Neural cell (in vitro differentiated cells): ENCODE results near the gene DPEP1.

Source experiments
- EP300 ChIP-seq: fragments of 450-650 bp; conservative IDR thresholded peaks from 2 replicates; pipeline ENCODE4 v1.6.1; 2014; ENCODE audit warnings: antibody characterized with exemption, mild to moderate bottlenecking, moderate library complexity; ENCODE audit not compliant: poor library complexity, severe bottlenecking
- EZH2 ChIP-seq: fragments of 200-600, 300-800 bp; shearing (Covaris generic), sonication (generic); IDR thresholded peaks from 2 replicates; pipeline ENCODE4 v1.6.1; 2014; ENCODE audit warnings: antibody characterized with exemption, low read length, borderline replicate concordance, mild to moderate bottlenecking; ENCODE audit not compliant: insufficient read depth, poor library complexity, severe bottlenecking
- MXI1 ChIP-seq: fragments of 450-650 bp; conservative IDR thresholded peaks from 2 replicates; pipeline ENCODE4 v1.6.1; 2014; ENCODE audit warnings: antibody characterized with exemption, mild to moderate bottlenecking; ENCODE audit not compliant: poor library complexity, severe bottlenecking
- POLR2AphosphoS5 ChIP-seq: IDR thresholded peaks from 2 replicates; pipeline ENCODE4 v1.6.1; 2012
- SMC3 ChIP-seq: fragments of 450-650 bp; conservative IDR thresholded peaks from 2 replicates; pipeline ENCODE4 v1.6.1; 2014; ENCODE audit warnings: antibody characterized with exemption, mild to moderate bottlenecking, moderate library complexity; ENCODE audit not compliant: poor library complexity
- TAF1 ChIP-seq: IDR thresholded peaks from 2 replicates; pipeline ENCODE4 v1.6.1; 2012; ENCODE audit warnings: low read depth
- TF ChIP-seq, protein P1 (sequence below): fragments of 450-650 bp; IDR thresholded peaks from 2 replicates; pipeline ENCODE4 v1.5.1; 2014; ENCODE audit warnings: antibody characterized with exemption, mild to moderate bottlenecking, moderate library complexity; ENCODE audit not compliant: poor library complexity, severe bottlenecking
- TF ChIP-seq, protein P2 (sequence below): IDR thresholded peaks from 2 replicates; pipeline ENCODE4 v1.6.1; 2012; ENCODE audit warnings: borderline replicate concordance

DNA sequence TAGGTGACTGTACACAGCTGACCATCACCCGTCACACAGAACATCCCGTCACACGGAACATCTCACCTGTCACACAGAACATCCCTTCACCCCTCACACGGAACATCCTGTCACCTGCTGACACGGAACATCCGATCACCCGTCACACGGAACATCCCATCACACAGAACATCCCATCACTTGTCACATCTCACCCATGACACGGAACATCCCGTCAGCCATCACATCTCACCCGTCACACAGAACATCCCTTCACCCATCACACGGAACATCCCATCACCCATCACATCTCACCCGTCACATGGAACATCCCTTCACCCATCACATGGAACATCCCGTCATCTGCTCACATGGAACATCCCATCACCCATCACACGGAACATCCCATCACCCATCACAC lies 34.1 kb upstream of the DPEP1 start:
- TF ChIP-seq MXI1 (no peak), EZH2 (no peak), TAF1 (no peak), EP300 (no peak), POLR2AphosphoS5 (no peak), SMC3 (no peak)
- TF ChIP-seq, protein P1, sequence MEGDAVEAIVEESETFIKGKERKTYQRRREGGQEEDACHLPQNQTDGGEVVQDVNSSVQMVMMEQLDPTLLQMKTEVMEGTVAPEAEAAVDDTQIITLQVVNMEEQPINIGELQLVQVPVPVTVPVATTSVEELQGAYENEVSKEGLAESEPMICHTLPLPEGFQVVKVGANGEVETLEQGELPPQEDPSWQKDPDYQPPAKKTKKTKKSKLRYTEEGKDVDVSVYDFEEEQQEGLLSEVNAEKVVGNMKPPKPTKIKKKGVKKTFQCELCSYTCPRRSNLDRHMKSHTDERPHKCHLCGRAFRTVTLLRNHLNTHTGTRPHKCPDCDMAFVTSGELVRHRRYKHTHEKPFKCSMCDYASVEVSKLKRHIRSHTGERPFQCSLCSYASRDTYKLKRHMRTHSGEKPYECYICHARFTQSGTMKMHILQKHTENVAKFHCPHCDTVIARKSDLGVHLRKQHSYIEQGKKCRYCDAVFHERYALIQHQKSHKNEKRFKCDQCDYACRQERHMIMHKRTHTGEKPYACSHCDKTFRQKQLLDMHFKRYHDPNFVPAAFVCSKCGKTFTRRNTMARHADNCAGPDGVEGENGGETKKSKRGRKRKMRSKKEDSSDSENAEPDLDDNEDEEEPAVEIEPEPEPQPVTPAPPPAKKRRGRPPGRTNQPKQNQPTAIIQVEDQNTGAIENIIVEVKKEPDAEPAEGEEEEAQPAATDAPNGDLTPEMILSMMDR, result no peak
- TF ChIP-seq, protein P2, sequence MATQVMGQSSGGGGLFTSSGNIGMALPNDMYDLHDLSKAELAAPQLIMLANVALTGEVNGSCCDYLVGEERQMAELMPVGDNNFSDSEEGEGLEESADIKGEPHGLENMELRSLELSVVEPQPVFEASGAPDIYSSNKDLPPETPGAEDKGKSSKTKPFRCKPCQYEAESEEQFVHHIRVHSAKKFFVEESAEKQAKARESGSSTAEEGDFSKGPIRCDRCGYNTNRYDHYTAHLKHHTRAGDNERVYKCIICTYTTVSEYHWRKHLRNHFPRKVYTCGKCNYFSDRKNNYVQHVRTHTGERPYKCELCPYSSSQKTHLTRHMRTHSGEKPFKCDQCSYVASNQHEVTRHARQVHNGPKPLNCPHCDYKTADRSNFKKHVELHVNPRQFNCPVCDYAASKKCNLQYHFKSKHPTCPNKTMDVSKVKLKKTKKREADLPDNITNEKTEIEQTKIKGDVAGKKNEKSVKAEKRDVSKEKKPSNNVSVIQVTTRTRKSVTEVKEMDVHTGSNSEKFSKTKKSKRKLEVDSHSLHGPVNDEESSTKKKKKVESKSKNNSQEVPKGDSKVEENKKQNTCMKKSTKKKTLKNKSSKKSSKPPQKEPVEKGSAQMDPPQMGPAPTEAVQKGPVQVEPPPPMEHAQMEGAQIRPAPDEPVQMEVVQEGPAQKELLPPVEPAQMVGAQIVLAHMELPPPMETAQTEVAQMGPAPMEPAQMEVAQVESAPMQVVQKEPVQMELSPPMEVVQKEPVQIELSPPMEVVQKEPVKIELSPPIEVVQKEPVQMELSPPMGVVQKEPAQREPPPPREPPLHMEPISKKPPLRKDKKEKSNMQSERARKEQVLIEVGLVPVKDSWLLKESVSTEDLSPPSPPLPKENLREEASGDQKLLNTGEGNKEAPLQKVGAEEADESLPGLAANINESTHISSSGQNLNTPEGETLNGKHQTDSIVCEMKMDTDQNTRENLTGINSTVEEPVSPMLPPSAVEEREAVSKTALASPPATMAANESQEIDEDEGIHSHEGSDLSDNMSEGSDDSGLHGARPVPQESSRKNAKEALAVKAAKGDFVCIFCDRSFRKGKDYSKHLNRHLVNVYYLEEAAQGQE, result no peak
